ENCODE results near the gene NR6A1.

Gene NR6A1

DNA sequence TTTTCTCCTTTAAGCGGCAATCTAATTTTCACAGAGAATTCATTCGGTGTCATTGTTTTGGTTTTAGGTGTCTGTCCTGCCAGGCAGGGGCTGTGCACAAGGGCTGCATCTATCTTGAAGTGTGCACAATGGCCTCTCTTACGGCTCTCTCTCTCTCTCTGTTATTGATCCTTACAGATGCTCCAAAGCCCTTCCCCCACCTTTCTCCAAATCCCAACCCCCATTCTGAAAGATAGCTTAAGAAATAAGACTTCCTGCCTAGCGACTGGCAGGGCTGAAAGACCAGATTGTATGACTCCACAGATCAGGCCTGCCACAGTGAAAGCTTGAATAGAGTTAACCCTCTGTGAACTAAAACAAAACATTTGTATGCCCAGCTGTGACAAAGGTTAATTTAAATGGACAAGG, 177.5 kb downstream of the NR6A1 start:
- no peaks in the 10 kb centered on the region for H3K9me3 ChIP-seq (ENCODE audit: control insufficient read depth, low read length)
- H2AFZ ChIP-seq: no peak overlapping the region
- H3K4me2 ChIP-seq (ENCODE audit: low read length): no peak overlapping the region
- H3K4me3 ChIP-seq (ENCODE audit: low read depth, low read length): no peak overlapping the region
- H3K27ac ChIP-seq: no peak overlapping the region
- no peaks in the 10 kb centered on the region for H3K36me3 ChIP-seq (ENCODE audit: control insufficient read depth, insufficient read depth, low read length)
- H3K9ac ChIP-seq: no peak overlapping the region
- TF ChIP-seq CTCF (IDR thresholded peaks at IDR 0.05): no peak
- no peaks in the 10 kb centered on the region for H3K4me1 ChIP-seq
- H3K79me2 ChIP-seq: no peaks in the 10 kb centered on the region
- H3K27me3 ChIP-seq (ENCODE audit: control insufficient read depth, insufficient read depth, low read length): no peaks in the 10 kb centered on the region

GRCh38 chr9:124593200-124593599, 177.9 kb downstream of the NR6A1 start:
- Histone ChIP-seq H3K9me3 (ENCODE audit: control insufficient read depth, low read length) (no peaks in the 10 kb centered on the region), H3K4me2 (ENCODE audit: low read length) (no peak overlapping the region), H2AFZ (no peak overlapping the region), H3K4me1 (no peaks in the 10 kb centered on the region), H3K27me3 (ENCODE audit: control insufficient read depth, insufficient read depth, low read length) (no peaks in the 10 kb centered on the region), H3K9ac (no peak overlapping the region), H3K79me2 (no peaks in the 10 kb centered on the region), H3K27ac (no peak overlapping the region), H3K4me3 (ENCODE audit: low read depth, low read length) (no peak overlapping the region), H3K36me3 (ENCODE audit: control insufficient read depth, insufficient read depth, low read length) (no peaks in the 10 kb centered on the region)
- no peak for TF ChIP-seq CTCF (IDR thresholded peaks at IDR 0.05)

DNA sequence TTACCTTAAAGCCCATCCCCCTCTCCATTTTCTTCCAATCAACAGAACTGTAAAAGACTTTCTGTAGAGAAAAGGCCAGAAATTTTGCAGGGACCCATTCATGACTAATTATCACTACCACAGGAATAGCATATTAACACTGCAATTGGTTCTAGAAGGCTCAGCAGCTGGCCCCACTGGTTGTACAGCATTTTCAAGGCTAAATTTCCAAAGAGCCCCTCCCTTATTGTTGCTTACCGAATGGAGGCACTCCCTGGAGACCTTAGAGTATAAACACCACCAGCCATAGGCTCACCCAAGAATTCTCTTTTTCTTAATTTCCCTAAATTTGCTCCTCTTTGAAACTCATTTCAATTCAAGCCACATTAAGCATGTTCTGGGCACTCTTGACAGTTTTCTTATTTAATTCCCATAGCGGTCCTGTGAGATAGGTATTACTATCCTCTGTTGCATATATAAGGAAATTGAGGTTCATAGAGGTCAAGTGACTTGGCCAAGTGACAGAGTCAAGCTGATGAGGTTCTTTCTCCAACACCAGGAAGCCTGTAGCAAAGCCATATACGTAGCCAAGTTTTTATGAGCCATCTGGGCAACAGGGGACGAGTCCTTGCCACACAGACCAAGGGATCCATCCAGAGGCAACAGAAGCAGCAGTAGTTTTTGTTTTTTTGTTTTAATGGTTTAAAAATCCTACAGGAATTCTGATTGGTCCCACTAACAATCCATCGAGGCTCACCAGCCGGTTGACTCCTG, 180.0 kb downstream of the NR6A1 start:
- H3K4me3 ChIP-seq (ENCODE audit: low read depth, low read length): no peak overlapping the region
- no peaks in the 10 kb centered on the region for H3K4me1 ChIP-seq
- no peaks in the 10 kb centered on the region for H3K27me3 ChIP-seq (ENCODE audit: control insufficient read depth, insufficient read depth, low read length)
- H3K9ac ChIP-seq: no peak overlapping the region
- TF ChIP-seq CTCF (IDR thresholded peaks at IDR 0.05): no peak
- no peak overlapping the region for H3K4me2 ChIP-seq (ENCODE audit: low read length)
- no peaks in the 10 kb centered on the region for H3K9me3 ChIP-seq (ENCODE audit: control insufficient read depth, low read length)
- no peaks in the 10 kb centered on the region for H3K79me2 ChIP-seq
- no peaks in the 10 kb centered on the region for H3K36me3 ChIP-seq (ENCODE audit: control insufficient read depth, insufficient read depth, low read length)
- H2AFZ ChIP-seq: no peak overlapping the region
- no peak overlapping the region for H3K27ac ChIP-seq

- TF ChIP-seq CTCF (IDR thresholded peaks at IDR 0.05): no peak
- no peak overlapping the region for H3K9ac ChIP-seq
- H3K4me1 ChIP-seq: no peaks in the 10 kb centered on the region
- H3K79me2 ChIP-seq: no peaks in the 10 kb centered on the region
- H2AFZ ChIP-seq: no peak overlapping the region
- no peaks in the 10 kb centered on the region for H3K36me3 ChIP-seq (ENCODE audit: control insufficient read depth, insufficient read depth, low read length)
- H3K27me3 ChIP-seq (ENCODE audit: control insufficient read depth, insufficient read depth, low read length): no peaks in the 10 kb centered on the region
- no peaks in the 10 kb centered on the region for H3K9me3 ChIP-seq (ENCODE audit: control insufficient read depth, low read length)
- no peak overlapping the region for H3K4me3 ChIP-seq (ENCODE audit: low read depth, low read length)
- H3K27ac ChIP-seq: no peak overlapping the region
- H3K4me2 ChIP-seq (ENCODE audit: low read length): no peak overlapping the region
Measured at GRCh38 chr9:124584631-124585030, 186.5 kb downstream of the NR6A1 start.

DNA sequence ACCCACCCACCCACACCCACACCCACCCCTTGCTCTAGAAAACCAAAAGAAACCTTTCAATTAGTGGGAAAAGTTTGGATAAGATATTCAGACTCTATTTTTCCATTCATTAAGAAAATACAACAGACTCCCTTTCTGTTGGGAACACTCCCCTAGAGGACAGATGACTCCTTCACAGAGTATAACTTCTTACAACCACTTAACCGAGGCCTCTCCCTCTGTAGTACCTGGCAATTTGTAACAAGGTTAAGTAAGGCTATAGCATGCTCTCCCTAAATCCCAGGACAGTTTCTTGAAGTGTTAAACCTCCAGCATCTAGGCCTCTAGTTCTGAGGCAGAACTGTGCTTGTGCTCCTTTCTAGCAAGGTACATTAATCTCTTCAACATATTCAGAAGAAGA, 188.0 kb downstream of the NR6A1 start:
- no peak for TF ChIP-seq CTCF (IDR thresholded peaks at IDR 0.05)
- no peaks in the 10 kb centered on the region for H3K9me3 ChIP-seq (ENCODE audit: control insufficient read depth, low read length)
- no peak overlapping the region for H3K4me3 ChIP-seq (ENCODE audit: low read depth, low read length)
- H3K9ac ChIP-seq: no peak overlapping the region
- no peaks in the 10 kb centered on the region for H3K36me3 ChIP-seq (ENCODE audit: control insufficient read depth, insufficient read depth, low read length)
- H3K27ac ChIP-seq: no peak overlapping the region
- no peaks in the 10 kb centered on the region for H3K27me3 ChIP-seq (ENCODE audit: control insufficient read depth, insufficient read depth, low read length)
- H3K79me2 ChIP-seq: no peaks in the 10 kb centered on the region
- H3K4me2 ChIP-seq (ENCODE audit: low read length): no peak overlapping the region
- H2AFZ ChIP-seq: no peak overlapping the region
- H3K4me1 ChIP-seq: no peaks in the 10 kb centered on the region

All from parathyroid adenoma (tissue), 2 donors.